Measurements from ENCODE around the gene MRPL52. TPM values are rescaled to one million over a fixed set of nuclear protein-coding genes. Genes with fewer than 3 reads are reported as not detected.

MRPL52 gene
- total and polyA plus RNA-seq, 2 donors (not counting 3 experiments of a cell fraction or from before 2014, with no cell fraction given), result 81.1 to 174 TPM

- FAIRE-seq (no peak), DNase-seq (ENCODE audit: low read depth, low spot score) (no peak)
- H3K36me3 ChIP-seq (ENCODE audit: control insufficient read depth in 2 of 2, extremely low read depth in 1 of 2, insufficient read depth in 2 of 2, low read length in 2 of 2), result peaks cover 0 to 3% of the 10 kb centered on the region in 2 experiments
- no peaks in the 10 kb centered on the region for H3K9me1 ChIP-seq (replicated peaks; ENCODE audit: control insufficient read depth, extremely low read depth, insufficient read depth, low read length)
- H4K20me1 ChIP-seq (replicated peaks; ENCODE audit: control insufficient read depth, extremely low read depth, insufficient read depth, low read length), result no peaks in the 10 kb centered on the region
- no TSS peak for BruUV-seq (replicated peaks)
- no peak overlapping the region for H3K27ac ChIP-seq (ENCODE audit: insufficient read depth, low read depth, low read length)
- dilution Hi-C loops (cut with MboI; ENCODE audit: extremely low pct_ligation_motif_present, low sequenced_read_pairs) (no loop called here), intact Hi-C loops (cut with micrococcal nuclease) (no loop called here)
- H3K4me2 ChIP-seq (ENCODE audit: insufficient read depth, low read length), result no peak overlapping the region
- peaks cover 0 to 5% of the 10 kb centered on the region in 2 experiments for H3K27me3 ChIP-seq (ENCODE audit: control insufficient read depth in 2 of 2, insufficient read depth in 2 of 2, low read length in 2 of 2)
- no peak overlapping the region for H3K4me3 ChIP-seq (replicated peaks in 1 of 3; ENCODE audit: insufficient read depth in 1 of 3, low read depth in 1 of 3, low read length in 3 of 3)
- TF ChIP-seq MAX (IDR thresholded peaks at IDR 0.05; ENCODE audit: insufficient read depth, insufficient read length) (no peak), GATA2 (IDR thresholded peaks at IDR 0.05; ENCODE audit: insufficient read depth, insufficient read length, low read depth, low read length) (no peak), EZH2 (IDR thresholded peaks at IDR 0.05; ENCODE audit: borderline replicate concordance, low read depth, low read length, severe bottlenecking) (no peak)
- no peaks in the 10 kb centered on the region for H3K4me1 ChIP-seq (ENCODE audit: control insufficient read depth, extremely low read depth, insufficient read depth, low read length)
- H2AFZ ChIP-seq (ENCODE audit: low read depth, low read length), result no peak overlapping the region
- no peaks in the 10 kb centered on the region for H3K9me3 ChIP-seq (replicated peaks; ENCODE audit: control insufficient read depth, insufficient read depth, low read length)
- ChIA-PET POLR2A (no interaction called here), CTCF (interaction anchor here (1.6 kb wide), 1 partner anchor 225 kb away, joined by 5 read pairs; no protein-coding TSS in a partner anchor)
- no peaks in the 10 kb centered on the region for H3K79me2 ChIP-seq (ENCODE audit: control insufficient read depth, insufficient read depth, low read length)
- H3K9ac ChIP-seq (replicated peaks; ENCODE audit: extremely low read depth, insufficient read depth, low read length), result no peak overlapping the region
Measured at GRCh38 chr14:22796087-22796707, 33.5 kb upstream of the MRPL52 start.

- Histone ChIP-seq H3K9me1 (replicated peaks; ENCODE audit: control insufficient read depth, extremely low read depth, insufficient read depth, low read length) (no peaks in the 10 kb centered on the region), H3K36me3 (ENCODE audit: control insufficient read depth in 2 of 2, extremely low read depth in 1 of 2, insufficient read depth in 2 of 2, low read length in 2 of 2) (peaks cover 0 to 3% of the 10 kb centered on the region in 2 experiments), H3K27ac (ENCODE audit: insufficient read depth, low read depth, low read length) (no peak overlapping the region), H3K4me3 (replicated peaks in 1 of 3; ENCODE audit: insufficient read depth in 1 of 3, low read depth in 1 of 3, low read length in 3 of 3) (no peak overlapping the region), H3K9me3 (replicated peaks; ENCODE audit: control insufficient read depth, insufficient read depth, low read length) (no peaks in the 10 kb centered on the region), H3K4me1 (ENCODE audit: control insufficient read depth, extremely low read depth, insufficient read depth, low read length) (no peaks in the 10 kb centered on the region), H3K79me2 (ENCODE audit: control insufficient read depth, insufficient read depth, low read length) (no peaks in the 10 kb centered on the region), H2AFZ (ENCODE audit: low read depth, low read length) (no peak overlapping the region), H3K4me2 (ENCODE audit: insufficient read depth, low read length) (no peak overlapping the region), H3K9ac (replicated peaks; ENCODE audit: extremely low read depth, insufficient read depth, low read length) (no peak overlapping the region), H3K27me3 (ENCODE audit: control insufficient read depth in 2 of 2, insufficient read depth in 2 of 2, low read length in 2 of 2) (peaks cover 0 to 5% of the 10 kb centered on the region in 2 experiments), H4K20me1 (replicated peaks; ENCODE audit: control insufficient read depth, extremely low read depth, insufficient read depth, low read length) (no peaks in the 10 kb centered on the region)
- no peak for TF ChIP-seq FOS (IDR thresholded peaks at IDR 0.05; ENCODE audit: borderline replicate concordance, insufficient read depth, low read length)
- no peak for TF ChIP-seq CTCF (IDR thresholded peaks at IDR 0.05; ENCODE audit: extremely low read depth in 1 of 2, insufficient read depth in 1 of 2, low read depth in 1 of 2, low read length in 2 of 2)
- TF ChIP-seq POLR2AphosphoS5 (IDR thresholded peaks at IDR 0.05; ENCODE audit: insufficient read depth, low read depth, low read length), result no peak
- TF ChIP-seq MYC (IDR thresholded peaks at IDR 0.05; ENCODE audit: low read depth, low read length), result no peak
- no peak for TF ChIP-seq MAX (IDR thresholded peaks at IDR 0.05; ENCODE audit: insufficient read depth, insufficient read length)
- TF ChIP-seq EZH2 (IDR thresholded peaks at IDR 0.05; ENCODE audit: borderline replicate concordance, low read depth, low read length, severe bottlenecking), result no peak
- TF ChIP-seq JUN (IDR thresholded peaks at IDR 0.05; ENCODE audit: borderline replicate concordance, insufficient read depth, insufficient read length, low read depth), result no peak
- TF ChIP-seq POLR2A (IDR thresholded peaks at IDR 0.05; ENCODE audit: low read depth, low read length), result no peak
- no peak for TF ChIP-seq GATA2 (IDR thresholded peaks at IDR 0.05; ENCODE audit: insufficient read depth, insufficient read length, low read depth, low read length)
- POLR2A ChIA-PET, result no interaction called here
- intact Hi-C loops (cut with micrococcal nuclease), result no loop called here
- FAIRE-seq (no peak), DNase-seq (ENCODE audit: low read depth, low spot score) (no peak)
- no TSS peak for BruUV-seq (replicated peaks)
- CTCF ChIA-PET, result interaction anchor here (1.6 kb wide), 1 partner anchor 226 kb away, joined by 5 read pairs; no protein-coding TSS in a partner anchor
- dilution Hi-C loops (cut with MboI; ENCODE audit: extremely low pct_ligation_motif_present, low sequenced_read_pairs), result no loop called here
Measured at GRCh38 chr14:22797017-22797917, 32.4 kb upstream of the MRPL52 start.
